Omental fat pad (tissue), 4 donors: ENCODE results near the gene SNX21. TPM values are rescaled to one million over a fixed set of nuclear protein-coding genes. Genes with fewer than 3 reads are reported as not detected.

ENCODE experiments used
- ATAC-seq: fragments of 150-250 bp; one replicate; pipeline ENCODE4 v1.9.1; 2016; ENCODE audit warnings: mild to moderate bottlenecking, moderate library complexity; ENCODE audit not compliant: low FRiP score
- DNase-seq: peaks from one replicate; pipeline ENCODE4 v3.0.0-alpha.2; 2019; ENCODE audit warnings: low spot score
- CTCF ChIP-seq, 3 donors: fragments of 450-650 bp; IDR thresholded peaks; one replicate each; pipeline ENCODE4 v1.5.1; 2016 to 2017; ENCODE audit warnings: antibody characterized with exemption in 3 of 3, mild to moderate bottlenecking in 3 of 3, moderate library complexity in 2 of 3
- total RNA-seq, 4 donors: library from RNA; depleted of rRNA; stranded (reverse); fragments of >200 nt; gene quantifications; one replicate each; pipeline ENCODE4 v1.1.0, GENCODE V29; 2016

The SNX21 gene
- total RNA-seq, 4 donors from 2014 or later = 42.6 to 147 (median 66.8) TPM

- DNase-seq (no peak), ATAC-seq (no peak)
- no peak for TF ChIP-seq CTCF (IDR thresholded peaks at IDR 0.05)
Measured at GRCh38 chr20:45841407-45842129, 8.0 kb downstream of the SNX21 start.

- DNase-seq = no peak
Measured at GRCh38 chr20:45842169-45842812, 8.7 kb downstream of the SNX21 start.

GRCh38 chr20:45843506-45843905 lies 9.9 kb downstream of the SNX21 start:
- ATAC-seq = no peak
- DNase-seq = no peak

More at GRCh38 chr20:45842169-45842812, 8.7 kb downstream of the SNX21 start:
- TF ChIP-seq CTCF (IDR thresholded peaks at IDR 0.05) = no peak
- no peak for ATAC-seq

GRCh38 chr20:45845452-45845851 lies 11.9 kb downstream of the SNX21 start:
- TF ChIP-seq CTCF (IDR thresholded peaks at IDR 0.05) = no peak
- ATAC-seq = no peak
- no peak for DNase-seq

More at GRCh38 chr20:45843506-45843905, 9.9 kb downstream of the SNX21 start:
- no peak for TF ChIP-seq CTCF (IDR thresholded peaks at IDR 0.05)

- no peak for TF ChIP-seq CTCF (IDR thresholded peaks at IDR 0.05)
- DNase-seq (no peak), ATAC-seq (no peak)
Measured at GRCh38 chr20:45848421-45848820, 14.8 kb downstream of the SNX21 start.

- DNase-seq (no peak), ATAC-seq (no peak)
- TF ChIP-seq CTCF (IDR thresholded peaks at IDR 0.05) = no peak
Measured at GRCh38 chr20:45848969-45849582, 15.5 kb downstream of the SNX21 start.
